Endodermal cell (in vitro differentiated cells): ENCODE measurements around the gene MCHR2. TPM values are rescaled to one million over a fixed set of nuclear protein-coding genes. Genes with fewer than 3 reads are reported as not detected.

Experiments used
- DNase-seq: peaks from one replicate; pipeline ENCODE4 v3.0.0-alpha.2; 2017
- H3K27ac ChIP-seq: 2 replicates; pipeline ENCODE4 v1.5.1; 2013; ENCODE audit warnings: mild to moderate bottlenecking, low read depth, low read length, moderate library complexity
- H3K27me3 ChIP-seq: 2 replicates; pipeline ENCODE4 v1.6.1; 2013; ENCODE audit warnings: mild to moderate bottlenecking, low read length, moderate library complexity; ENCODE audit not compliant: insufficient read depth, control insufficient read depth, poor library complexity, severe bottlenecking
- H3K36me3 ChIP-seq: 2 replicates; pipeline ENCODE4 v1.7.0; 2013; ENCODE audit warnings: mild to moderate bottlenecking, low read length, moderate library complexity; ENCODE audit not compliant: control insufficient read depth, insufficient read depth
- H3K4me1 ChIP-seq: one replicate; pipeline ENCODE4 v1.7.0; 2013; ENCODE audit warnings: low read length; ENCODE audit not compliant: control insufficient read depth, insufficient read depth
- H3K4me3 ChIP-seq: 2 replicates; pipeline ENCODE4 v1.5.1; 2013; ENCODE audit warnings: mild to moderate bottlenecking, low read length, moderate library complexity
- H3K9ac ChIP-seq: 2 replicates; pipeline ENCODE4 v1.6.1; 2013; ENCODE audit warnings: mild to moderate bottlenecking, low read length, moderate library complexity; ENCODE audit not compliant: poor library complexity, severe bottlenecking; ENCODE audit errors: extremely low read depth
- H3K9me3 ChIP-seq: 2 replicates; pipeline ENCODE4 v1.6.1; 2013; ENCODE audit warnings: mild to moderate bottlenecking, low read length, moderate library complexity; ENCODE audit not compliant: control insufficient read depth
- H3K27ac Mint-ChIP-seq: 2 replicates; pipeline ENCODE4 v1.8.0; 2020; ENCODE audit warnings: mixed read lengths
- H3K27me3 Mint-ChIP-seq: 2 replicates; pipeline ENCODE4 v1.8.0; 2021; ENCODE audit warnings: mild to moderate bottlenecking, mixed read lengths; ENCODE audit not compliant: insufficient read depth
- H3K36me3 Mint-ChIP-seq: 2 replicates; pipeline ENCODE4 v1.8.0; 2020; ENCODE audit warnings: low read depth, mixed read lengths
- H3K4me1 Mint-ChIP-seq: 2 replicates; pipeline ENCODE4 v1.8.0; 2020; ENCODE audit warnings: mixed read lengths
- H3K4me3 Mint-ChIP-seq: 2 replicates; pipeline ENCODE4 v1.8.0; 2020; ENCODE audit warnings: mild to moderate bottlenecking, moderate library complexity, mixed read lengths
- H3K9me3 Mint-ChIP-seq: 2 replicates; pipeline ENCODE4 v1.8.0; 2020; ENCODE audit warnings: mild to moderate bottlenecking, mixed read lengths
- WGBS, 2 experiments: methylation state at CpG; one replicate each; pipeline versions ENCODE4 v1.1.5 to v1.1.7; 2013; ENCODE audit warnings: missing lambda C conversion rate in 2 of 2, mixed read lengths in 1 of 2; ENCODE audit not compliant: insufficient coverage in 1 of 2, insufficient read length in 1 of 2; 5-methylcytosine and 5-hydroxymethylcytosine counted together
- total RNA-seq, 2 donors: library from RNA; stranded (reverse); fragmentation: NEBNext Ultra II Directional in 1 of 2; extraction: Animal tissue kit (Norgen Biotek cat#: 25700) in 1 of 2; gene quantifications; 2 replicates in 1 of 2; 3 replicates in 1 of 2; pipeline ENCODE4 v1.2.1, GENCODE V29; 2021
- TF ChIP-seq, protein P1 (sequence below): fragments of 200-600 bp; sonication (generic); conservative IDR thresholded peaks from 2 replicates; pipeline ENCODE4 v1.5.0; 2021; ENCODE audit warnings: antibody characterized with exemption, mild to moderate bottlenecking

Gene MCHR2
- total RNA-seq, 2 donors from 2014 or later = not detected

DNA sequence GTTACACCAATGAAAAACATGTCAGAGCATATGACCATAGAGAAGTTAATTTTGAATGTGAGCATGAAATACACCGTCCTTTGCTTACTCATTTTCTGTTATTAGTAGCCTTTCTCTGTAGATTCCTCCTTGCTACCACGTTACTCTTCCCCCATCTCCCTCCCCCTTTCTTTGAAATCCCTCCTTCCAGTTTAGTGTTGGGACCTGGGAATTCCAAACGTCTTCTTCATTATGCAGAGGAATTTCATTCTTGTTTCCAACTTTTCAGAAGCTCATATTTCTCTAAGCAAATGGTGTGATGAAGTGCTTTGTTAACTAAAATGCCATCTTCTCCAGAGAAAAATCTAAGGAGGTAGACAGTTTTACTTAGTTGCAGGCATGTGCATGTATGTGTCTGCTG lies 122.4 kb downstream of the MCHR2 start:
- no peak for DNase-seq
- no peaks in the 10 kb centered on the region for H3K36me3 ChIP-seq
- Mint-ChIP-seq H3K36me3 (no peaks in the 10 kb centered on the region), H3K9me3 (no peaks in the 10 kb centered on the region), H3K27me3 (peaks cover 22% of the 10 kb centered on the region), H3K4me1 (peaks cover 3% of the 10 kb centered on the region), H3K4me3 (no peak overlapping the region), H3K27ac (no peak overlapping the region)
- no peak overlapping the region for H3K27ac ChIP-seq
- TF ChIP-seq, protein P1, sequence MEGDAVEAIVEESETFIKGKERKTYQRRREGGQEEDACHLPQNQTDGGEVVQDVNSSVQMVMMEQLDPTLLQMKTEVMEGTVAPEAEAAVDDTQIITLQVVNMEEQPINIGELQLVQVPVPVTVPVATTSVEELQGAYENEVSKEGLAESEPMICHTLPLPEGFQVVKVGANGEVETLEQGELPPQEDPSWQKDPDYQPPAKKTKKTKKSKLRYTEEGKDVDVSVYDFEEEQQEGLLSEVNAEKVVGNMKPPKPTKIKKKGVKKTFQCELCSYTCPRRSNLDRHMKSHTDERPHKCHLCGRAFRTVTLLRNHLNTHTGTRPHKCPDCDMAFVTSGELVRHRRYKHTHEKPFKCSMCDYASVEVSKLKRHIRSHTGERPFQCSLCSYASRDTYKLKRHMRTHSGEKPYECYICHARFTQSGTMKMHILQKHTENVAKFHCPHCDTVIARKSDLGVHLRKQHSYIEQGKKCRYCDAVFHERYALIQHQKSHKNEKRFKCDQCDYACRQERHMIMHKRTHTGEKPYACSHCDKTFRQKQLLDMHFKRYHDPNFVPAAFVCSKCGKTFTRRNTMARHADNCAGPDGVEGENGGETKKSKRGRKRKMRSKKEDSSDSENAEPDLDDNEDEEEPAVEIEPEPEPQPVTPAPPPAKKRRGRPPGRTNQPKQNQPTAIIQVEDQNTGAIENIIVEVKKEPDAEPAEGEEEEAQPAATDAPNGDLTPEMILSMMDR = no peak
- H3K27me3 ChIP-seq = peaks cover 9% of the 10 kb centered on the region
- no peaks in the 10 kb centered on the region for H3K4me1 ChIP-seq
- H3K9me3 ChIP-seq = no peaks in the 10 kb centered on the region
- H3K4me3 ChIP-seq = no peak overlapping the region
- H3K9ac ChIP-seq = no peak overlapping the region
- WGBS, 2 experiments = 58 to 74% methylated on average over 2 to 3 of the region's 3 CpGs
